IPS DF 6.9 (cell line): ENCODE results near the gene SLC25A42.

Experiments used
- DNase-seq: peaks from one replicate; pipeline ENCODE4 v3.0.0-alpha.2; 2013; ENCODE audit warnings: low read depth, low spot score
- H3K27ac ChIP-seq: one replicate; pipeline ENCODE4 v1.5.1; 2013; ENCODE audit warnings: low read length, control low read depth
- H3K27me3 ChIP-seq: 2 replicates; pipeline ENCODE4 v1.6.1; 2013; ENCODE audit warnings: mild to moderate bottlenecking, low read length; ENCODE audit not compliant: control insufficient read depth, insufficient read depth
- H3K36me3 ChIP-seq: 2 replicates; pipeline ENCODE4 v1.6.1; 2013; ENCODE audit warnings: low read length; ENCODE audit not compliant: control insufficient read depth, insufficient read depth
- H3K4me1 ChIP-seq: 2 replicates; pipeline ENCODE4 v1.6.1; 2013; ENCODE audit warnings: low read length; ENCODE audit not compliant: control insufficient read depth, insufficient read depth
- H3K4me3 ChIP-seq: 2 replicates; pipeline ENCODE4 v1.5.1; 2013; ENCODE audit warnings: mild to moderate bottlenecking, low read length
- H3K9me3 ChIP-seq: 2 replicates; pipeline ENCODE4 v1.6.1; 2013; ENCODE audit warnings: low read length, inconsistent platforms; ENCODE audit not compliant: control insufficient read depth, insufficient read depth
- WGBS: extraction: QIAGEN DNeasy Blood & Tissue Kit; methylation state at CpG from one replicate; pipeline ENCODE4 v1.1.7; 2013; ENCODE audit warnings: mixed read lengths, missing lambda C conversion rate; ENCODE audit not compliant: insufficient read length, insufficient coverage; 5-methylcytosine and 5-hydroxymethylcytosine counted together

SLC25A42 gene

GRCh38 chr19:19032420-19033175, 31.2 kb upstream of the SLC25A42 start:
- H3K9me3 ChIP-seq, result no peaks in the 10 kb centered on the region
- no peak overlapping the region for H3K27ac ChIP-seq
- peak overlapping the region; percentile 50 for H3K4me3 ChIP-seq
- no peaks in the 10 kb centered on the region for H3K27me3 ChIP-seq
- peaks cover 7% of the 10 kb centered on the region; the same call in 1 of the 2 replicates for H3K36me3 ChIP-seq
- H3K4me1 ChIP-seq, result peaks cover 1% of the 10 kb centered on the region; the same call in 1 of the 2 replicates
- no CpG with 5 or more reads among the region's 31 CpGs for WGBS
- DNase-seq, result peak; percentile 87

DNA sequence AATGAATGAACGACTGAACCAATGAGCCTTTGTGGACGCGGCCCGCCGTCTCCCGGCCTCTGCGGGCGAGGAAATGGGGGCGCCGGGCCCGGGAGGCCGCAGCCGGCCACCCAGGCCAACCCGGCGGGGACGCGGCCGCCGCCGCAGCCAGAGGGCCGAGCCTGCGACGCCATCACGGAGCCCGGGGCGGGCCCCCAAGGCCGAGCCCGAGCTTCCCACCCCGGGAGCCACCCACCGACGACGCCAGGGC, 30.7 kb upstream of the SLC25A42 start:
- peaks cover 6% of the 10 kb centered on the region; the same call in 1 of the 2 replicates for H3K36me3 ChIP-seq
- no peak overlapping the region for H3K27ac ChIP-seq
- no CpG with 5 or more reads among the region's 32 CpGs for WGBS

DNA sequence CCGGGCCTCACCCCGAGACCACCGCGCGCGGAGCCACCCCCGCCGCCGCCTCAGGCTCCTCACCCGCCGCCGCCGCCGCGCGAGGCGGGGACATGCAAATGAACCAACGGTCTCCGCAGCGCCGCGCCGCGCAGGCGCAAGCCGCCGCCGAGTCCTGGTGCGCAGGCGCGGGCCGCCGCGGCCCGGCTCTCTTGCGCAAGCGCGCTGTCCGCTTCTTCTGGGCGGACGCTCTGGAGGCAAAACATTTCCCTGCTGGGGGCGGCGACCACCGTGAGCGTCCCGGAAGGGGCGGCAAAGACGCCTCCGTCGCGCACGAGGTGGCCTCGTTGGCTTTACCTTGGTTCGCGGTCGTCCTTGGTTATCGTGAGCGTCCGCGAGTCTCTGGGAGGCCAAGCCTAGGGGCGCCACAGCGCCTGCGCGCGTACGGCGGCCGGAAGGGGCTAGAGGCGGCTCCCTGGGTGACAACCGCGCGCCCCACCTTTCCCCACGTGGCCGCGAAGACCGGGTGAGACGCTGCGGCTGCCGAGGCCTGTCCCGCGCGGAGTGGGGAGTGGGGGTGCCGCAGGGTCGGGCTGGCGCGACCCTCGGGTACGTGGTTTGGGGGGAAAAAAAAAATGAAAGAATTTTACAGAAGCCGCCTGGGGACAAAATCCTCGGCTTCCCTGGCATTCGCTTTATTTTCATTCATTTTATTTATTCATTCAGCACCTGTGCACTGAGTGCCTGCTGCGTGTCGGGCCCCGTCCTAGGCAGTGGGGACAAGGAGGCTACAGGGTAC, 30.2 kb upstream of the SLC25A42 start, which contains the start of the genes ARMC6 and SUGP2:
ARMC6 (plus strand) TSS at position 178 of the 778 bp plus-strand sequence. CDS start 607 bp downstream, outside the sequence.
SUGP2 (minus strand) TSS at position 92 of the 778 bp plus-strand sequence. CDS start 2,446 bp downstream, outside the sequence.
- H3K27ac ChIP-seq, result no peak within 1 kb of the TSS
- H3K4me3 ChIP-seq, result peak within 1 kb of the TSS; percentile 50
- peaks cover 2% of the 10 kb centered on the region; the same call in 1 of the 2 replicates for H3K9me3 ChIP-seq
- peaks cover 3% of the 10 kb centered on the region; the same call in 1 of the 2 replicates for H3K36me3 ChIP-seq
- peaks cover 1% of the 10 kb centered on the region; the same call in 1 of the 2 replicates for H3K4me1 ChIP-seq
- no peaks in the 10 kb centered on the region for H3K27me3 ChIP-seq
- peak; percentile 47 for DNase-seq
- WGBS, result no CpG with 5 or more reads among the region's 94 CpGs

More for the DNA sequence above, 30.7 kb upstream of the SLC25A42 start:
- DNase-seq, result no peak
- Histone ChIP-seq H3K4me3 (peak overlapping the region; percentile 50), H3K9me3 (peaks cover 2% of the 10 kb centered on the region; the same call in 1 of the 2 replicates), H3K4me1 (peaks cover 1% of the 10 kb centered on the region; the same call in 1 of the 2 replicates), H3K27me3 (no peaks in the 10 kb centered on the region)

GRCh38 chr19:19034204-19034624, 29.6 kb upstream of the SLC25A42 start:
- H3K4me1 ChIP-seq, result peaks cover 1% of the 10 kb centered on the region; the same call in 1 of the 2 replicates
- peaks cover 3% of the 10 kb centered on the region; the same call in 1 of the 2 replicates for H3K36me3 ChIP-seq
- no peaks in the 10 kb centered on the region for H3K27me3 ChIP-seq
- no CpG with 5 or more reads among the region's 10 CpGs for WGBS
- H3K9me3 ChIP-seq, result peaks cover 2% of the 10 kb centered on the region; the same call in 1 of the 2 replicates
- no peak overlapping the region for H3K27ac ChIP-seq
- DNase-seq, result peak; percentile 37
- H3K4me3 ChIP-seq, result peak overlapping the region; percentile 50; the same call in 1 of the 2 replicates

GRCh38 chr19:19039901-19040300, 23.9 kb upstream of the SLC25A42 start:
- H3K27ac ChIP-seq, result no peak overlapping the region
- H3K9me3 ChIP-seq, result peaks cover 2% of the 10 kb centered on the region; the same call in 1 of the 2 replicates
- no peaks in the 10 kb centered on the region for H3K27me3 ChIP-seq
- H3K4me3 ChIP-seq, result no peak overlapping the region
- no peak for DNase-seq
- no CpG with 5 or more reads among the region's 4 CpGs for whole genome bisulfite sequencing
- H3K36me3 ChIP-seq, result peaks cover 21% of the 10 kb centered on the region
- no peaks in the 10 kb centered on the region; the same call in 1 of the 2 replicates for H3K4me1 ChIP-seq

DNA sequence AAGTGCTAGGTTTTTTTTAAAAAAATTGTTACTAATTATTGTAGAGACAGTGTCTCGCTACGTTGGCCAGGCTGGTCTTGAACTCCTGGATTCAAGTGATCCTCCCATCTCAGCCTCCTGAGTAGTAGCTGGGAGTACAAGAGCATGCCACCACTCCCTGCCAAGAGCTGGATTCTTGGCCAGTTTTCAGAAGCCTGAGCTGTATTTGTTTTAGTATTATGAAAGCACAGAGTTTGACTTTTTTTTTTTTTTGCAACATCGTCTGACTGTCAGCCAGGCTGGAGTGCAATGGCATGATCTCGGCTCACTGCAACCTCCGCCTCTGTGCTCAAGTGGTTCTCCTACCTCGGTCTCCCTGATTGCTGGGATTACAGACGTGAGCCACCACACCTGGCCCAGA, 23.4 kb upstream of the SLC25A42 start:
- H3K27ac ChIP-seq, result no peak overlapping the region
- DNase-seq, result no peak
- WGBS, result no CpG with 5 or more reads among the region's 7 CpGs
- H3K9me3 ChIP-seq, result peaks cover 2% of the 10 kb centered on the region; the same call in 1 of the 2 replicates
- H3K4me3 ChIP-seq, result no peak overlapping the region
- peaks cover 21% of the 10 kb centered on the region for H3K36me3 ChIP-seq
- H3K4me1 ChIP-seq, result no peaks in the 10 kb centered on the region; the same call in 1 of the 2 replicates
- H3K27me3 ChIP-seq, result no peaks in the 10 kb centered on the region

DNA sequence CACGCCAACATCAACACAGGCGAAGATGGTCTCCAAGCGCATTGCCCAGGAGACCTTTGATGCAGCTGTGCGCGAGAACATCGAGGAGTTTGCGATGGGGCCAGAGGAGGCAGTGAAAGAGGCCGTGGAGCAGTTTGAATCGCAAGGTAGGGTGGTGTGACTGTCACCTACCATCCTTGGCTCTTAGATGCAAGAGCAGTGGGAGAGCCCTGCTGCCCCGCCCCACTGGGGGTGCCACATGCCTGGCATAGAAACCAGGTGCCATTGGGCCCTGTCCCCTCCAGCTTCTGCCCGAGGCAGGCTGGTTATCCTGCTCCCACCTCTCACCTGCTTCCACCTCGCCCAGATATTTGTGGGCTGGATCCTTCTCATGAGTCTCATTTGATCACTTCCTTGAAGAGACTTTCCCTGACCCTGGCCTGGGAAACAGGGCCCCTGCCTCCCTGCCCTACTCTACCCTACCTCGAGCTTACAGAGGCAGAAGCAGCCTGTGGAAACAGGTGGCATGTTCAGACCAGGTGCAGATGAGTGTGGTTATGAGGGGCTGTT, 21.0 kb upstream of the SLC25A42 start:
- DNase-seq, result no peak
- H3K9me3 ChIP-seq, result peaks cover under 1% of the 10 kb centered on the region; the same call in 1 of the 2 replicates
- H3K4me3 ChIP-seq, result no peak overlapping the region
- H3K27ac ChIP-seq, result no peak overlapping the region
- H3K4me1 ChIP-seq, result no peaks in the 10 kb centered on the region; the same call in 1 of the 2 replicates
- no peaks in the 10 kb centered on the region for H3K27me3 ChIP-seq
- peaks cover 19% of the 10 kb centered on the region for H3K36me3 ChIP-seq
- no CpG with 5 or more reads among the region's 13 CpGs for WGBS

DNA sequence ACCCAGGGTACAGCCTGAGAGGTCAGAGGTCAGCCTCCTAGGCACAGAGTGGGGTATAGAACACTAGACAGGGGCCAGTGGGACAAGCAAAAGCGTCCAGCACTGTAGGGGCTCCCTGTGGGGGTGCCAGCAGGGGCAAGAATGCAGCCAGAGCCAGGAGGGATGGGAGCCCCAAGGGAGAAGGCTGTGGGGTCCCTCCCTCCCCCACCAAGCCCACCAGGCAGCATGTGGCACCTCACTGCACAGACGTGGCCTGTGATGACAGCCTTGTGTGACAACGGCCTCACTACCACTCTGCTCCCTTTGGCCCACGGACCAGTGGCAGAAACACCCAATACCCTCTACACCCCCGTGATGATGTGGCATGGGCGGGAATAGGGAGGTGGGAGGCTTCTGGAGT, 20.3 kb upstream of the SLC25A42 start:
- Histone ChIP-seq H3K27ac (no peak overlapping the region), H3K4me1 (no peaks in the 10 kb centered on the region; the same call in 1 of the 2 replicates), H3K27me3 (no peaks in the 10 kb centered on the region), H3K4me3 (no peak overlapping the region), H3K9me3 (no peaks in the 10 kb centered on the region), H3K36me3 (peaks cover 18% of the 10 kb centered on the region)
- no CpG with 5 or more reads among the region's 6 CpGs for WGBS
- DNase-seq, result no peak

- peaks cover 18% of the 10 kb centered on the region for H3K36me3 ChIP-seq
- WGBS, result no CpG with 5 or more reads among the region's 6 CpGs
Observed at GRCh38 chr19:19043881-19044280, 19.9 kb upstream of the SLC25A42 start.

DNA sequence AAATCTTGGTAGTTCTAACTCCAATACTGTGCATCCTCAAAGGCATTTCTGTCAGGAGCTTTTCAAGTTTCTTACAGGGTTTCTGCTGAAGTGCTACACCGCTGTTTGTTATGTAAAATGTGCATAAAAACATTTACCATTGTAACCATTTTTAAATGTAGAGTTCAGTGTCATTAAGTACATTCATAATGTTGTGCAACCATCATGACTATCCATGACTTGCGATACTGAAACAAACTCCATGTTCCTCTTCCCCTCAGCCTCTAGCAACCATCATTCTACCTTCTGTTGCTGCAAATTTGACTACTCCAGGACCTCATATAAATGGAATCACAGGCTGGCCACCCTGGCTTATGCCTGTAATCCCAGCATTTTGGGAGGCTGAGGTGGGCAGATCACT, 14.4 kb upstream of the SLC25A42 start:
- Histone ChIP-seq H3K36me3 (peaks cover 20% of the 10 kb centered on the region), H3K4me3 (no peak overlapping the region), H3K27ac (no peak overlapping the region), H3K27me3 (no peaks in the 10 kb centered on the region), H3K4me1 (no peaks in the 10 kb centered on the region; the same call in 1 of the 2 replicates), H3K9me3 (no peaks in the 10 kb centered on the region)
- no CpG with 5 or more reads among the region's 2 CpGs for WGBS
- no peak for DNase-seq

More at GRCh38 chr19:19043881-19044280, 19.9 kb upstream of the SLC25A42 start:
- Histone ChIP-seq H3K27ac (no peak overlapping the region), H3K4me1 (no peaks in the 10 kb centered on the region; the same call in 1 of the 2 replicates), H3K9me3 (no peaks in the 10 kb centered on the region), H3K27me3 (no peaks in the 10 kb centered on the region), H3K4me3 (no peak overlapping the region)
- no peak for DNase-seq
